Endothelial cell of umbilical vein (primary cell): ENCODE measurements around the gene ZBP1. TPM values are rescaled to one million over a fixed set of nuclear protein-coding genes. Genes with fewer than 3 reads are reported as not detected.

Source experiments
- BruUV-seq: library from RNA; stranded (reverse); fragments of 400-500 nt; replicated peaks from 2 replicates; lab custom pipeline; 2021; lab: Mats Ljungman, UMichigan
- CTCF ChIA-PET: fragments of 300-600, 350-600 bp; sonication (Branson Sonifier 250); formaldehyde crosslinking; loops from one replicate; lab custom pipeline; 2021; ENCODE audit warnings: antibody characterized with exemption, inconsistent platforms; lab: Charles Lee
- POLR2A ChIA-PET: fragments of 300-600, 350-600 bp; sonication (Branson Sonifier 250); formaldehyde crosslinking; loops from one replicate; lab custom pipeline; 2021; ENCODE audit warnings: antibody characterized with exemption, inconsistent platforms; lab: Charles Lee
- DNase-seq: peaks from one replicate; pipeline ENCODE4 v3.0.0-alpha.2; 2011; ENCODE audit warnings: low read depth, low spot score
- FAIRE-seq: peaks from 2 replicates; lab custom pipeline; 2011; peaks lifted over from hg19 to GRCh38; lab: Jason Lieb, UNC
- H2AFZ ChIP-seq: 2 replicates; pipeline ENCODE4 v1.6.0; 2012; ENCODE audit warnings: low read depth, low read length, control low read depth, inconsistent platforms
- H3K27ac ChIP-seq: 2 replicates; pipeline ENCODE4 v1.5.1; 2011; ENCODE audit warnings: low read depth, mild to moderate bottlenecking, control low read depth, low read length, moderate library complexity; ENCODE audit not compliant: insufficient read depth
- H3K27me3 ChIP-seq, 2 experiments: 2 replicates each; pipeline versions ENCODE4 v1.6.0 to v1.6.1; 2011; ENCODE audit warnings: low read length in 2 of 2, mixed read lengths in 1 of 2; ENCODE audit not compliant: control insufficient read depth in 2 of 2, insufficient read depth in 2 of 2
- H3K36me3 ChIP-seq, 2 experiments: 2 replicates in 1 of 2; 3 replicates in 1 of 2; pipeline ENCODE4 v1.5.1; 2011; ENCODE audit warnings: low read length in 2 of 2, mild to moderate bottlenecking in 1 of 2, moderate library complexity in 1 of 2; ENCODE audit not compliant: control insufficient read depth in 2 of 2, insufficient read depth in 2 of 2; ENCODE audit errors: extremely low read depth in 1 of 2
- H3K4me1 ChIP-seq: 3 replicates; pipeline ENCODE4 v1.5.1; 2011; ENCODE audit warnings: mild to moderate bottlenecking, low read length; ENCODE audit not compliant: control insufficient read depth, insufficient read depth; ENCODE audit errors: extremely low read depth
- H3K4me2 ChIP-seq: 2 replicates; pipeline ENCODE4 v1.6.1; 2011; ENCODE audit warnings: low read length, control low read depth, mixed read lengths; ENCODE audit not compliant: insufficient read depth
- H3K4me3 ChIP-seq, 3 experiments: fragments of 200-600 bp in 1 of 3; sonication (generic), shearing (Covaris generic) in 1 of 3; replicated peaks in 1 of 3; 2 replicates each; pipeline ENCODE4 v1.5.1; 2011 to 2016; ENCODE audit warnings: control low read depth in 3 of 3, low read length in 3 of 3, mild to moderate bottlenecking in 2 of 3, inconsistent platforms in 1 of 3, low read depth in 1 of 3, moderate library complexity in 1 of 3; ENCODE audit not compliant: insufficient read depth in 1 of 3
- H3K79me2 ChIP-seq: 2 replicates; pipeline ENCODE4 v1.6.0; 2012; ENCODE audit warnings: low read length, inconsistent platforms; ENCODE audit not compliant: control insufficient read depth, insufficient read depth
- H3K9ac ChIP-seq: replicated peaks from 2 replicates; pipeline ENCODE3; 2011; ENCODE audit warnings: low read length, control low read depth; ENCODE audit not compliant: insufficient read depth; ENCODE audit errors: extremely low read depth
- H3K9me1 ChIP-seq: replicated peaks from 3 replicates; pipeline ENCODE4 v1.6.0; 2011; ENCODE audit warnings: mild to moderate bottlenecking, low read length; ENCODE audit not compliant: control insufficient read depth, insufficient read depth; ENCODE audit errors: extremely low read depth
- H3K9me3 ChIP-seq: replicated peaks from 2 replicates; pipeline ENCODE4 v1.5.1; 2012; ENCODE audit warnings: low read length, inconsistent platforms; ENCODE audit not compliant: control insufficient read depth, insufficient read depth
- H4K20me1 ChIP-seq: replicated peaks from 2 replicates; pipeline ENCODE3; 2011; ENCODE audit warnings: mild to moderate bottlenecking, low read length; ENCODE audit not compliant: control insufficient read depth, insufficient read depth; ENCODE audit errors: extremely low read depth
- CTCF ChIP-seq, 2 donors: IDR thresholded peaks; 1 replicate in 1 of 2; 2 replicates in 1 of 2; pipeline ENCODE4 v1.5.1; 2011; ENCODE audit warnings: low read length in 2 of 2, mild to moderate bottlenecking in 2 of 2, moderate library complexity in 2 of 2, control low read depth in 1 of 2, inconsistent platforms in 1 of 2, low read depth in 1 of 2; ENCODE audit not compliant: insufficient read depth in 1 of 2; ENCODE audit errors: extremely low read depth in 1 of 2
- dilution Hi-C: fragments of 300-500 bp; cut with MboI; formaldehyde crosslinking; loops from one replicate; pipeline ENCODE4 v1.15.0; 2019; ENCODE audit warnings: low sequenced_read_pairs; ENCODE audit not compliant: extremely low pct_ligation_motif_present
- intact Hi-C: fragments of 100-400 bp; cut with micrococcal nuclease; formaldehyde crosslinking; loops from one replicate; pipeline ENCODE4 v1.10.0; 2022
- polyA plus RNA-seq, 4 experiments: library from polyadenylated mRNA; depleted of rRNA in 3 of 4; stranded (reverse) in 3 of 4; unstranded in 1 of 4; fragments of >200 nt; gene quantifications; 2 replicates each; pipeline versions ENCODE4 v1.2.1 to v1.2.3, GENCODE V29; 2011 to 2012; ENCODE audit warnings: missing spikeins in 1 of 4
- total RNA-seq: library from RNA; stranded (reverse); gene quantifications from 2 replicates; pipeline ENCODE4 v1.2.3, GENCODE V29; 2021

Gene ZBP1
- total and polyA plus RNA-seq, 2 donors (not counting 3 experiments of a cell fraction or from before 2014, with no cell fraction given): not detected

- Histone ChIP-seq H3K36me3 (no peaks in the 10 kb centered on the region), H3K9me3 (no peaks in the 10 kb centered on the region), H3K4me3 (no peak overlapping the region), H3K4me2 (no peak overlapping the region), H3K27ac (no peak overlapping the region), H2AFZ (no peak overlapping the region), H3K9ac (no peak overlapping the region), H3K27me3 (peaks cover 4 to 7% of the 10 kb centered on the region in 2 experiments), H3K4me1 (no peaks in the 10 kb centered on the region), H3K9me1 (no peaks in the 10 kb centered on the region), H4K20me1 (no peaks in the 10 kb centered on the region), H3K79me2 (no peaks in the 10 kb centered on the region)
- TF ChIP-seq CTCF (IDR thresholded peaks at IDR 0.05; ENCODE audit: extremely low read depth in 1 of 2, insufficient read depth in 1 of 2, low read depth in 1 of 2, low read length in 2 of 2): no peak
- FAIRE-seq (no peak), DNase-seq (no peak)
- CTCF ChIA-PET: interaction anchor here (1.3 to 2.5 kb wide), 4 partner anchors 12 to 596 kb away, joined by 3 to 7 read pairs (median 4); no protein-coding TSS in a partner anchor
- intact Hi-C loops: no loop called here
- no TSS peak for BruUV-seq
- dilution Hi-C loops: no loop called here
- POLR2A ChIA-PET: no interaction called here
These were observed 36.7 kb downstream of the ZBP1 start for GRCh38 chr20:57583289-57584257.
